GM21423 (cell line): ENCODE results near the gene MIEF2.
"Not testable (repeated sequence)": the region's sequence is repeated elsewhere in the genome, so short reads cannot be mapped to it uniquely, and the experiment has no call there.

Source experiments
- ATAC-seq: cut with Tn5 transposase; IDR thresholded peaks from one replicate; pipeline ENCODE4 v1.9.1; 2021; ENCODE audit warnings: mild to moderate bottlenecking, moderate library complexity; ENCODE audit not compliant: unreplicated experiment

Gene MIEF2

GRCh38 chr17:18260332-18261145 lies at the start of gene MIEF2:
Gene MIEF2, plus strand, starts transcription at chr17:18260662. Its CDS starts 2,059 bp downstream, at chr17:18262721.
- ATAC-seq, result peak; percentile 75

GRCh38 chr17:18213666-18214270 lies 46.7 kb upstream of the MIEF2 start:
- no peak for ATAC-seq

- ATAC-seq, result not testable (repeated sequence)
These were observed 43.6 kb upstream of the MIEF2 start for GRCh38 chr17:18216906-18217305.

- no peak for ATAC-seq
These were observed 42.9 kb upstream of the MIEF2 start for GRCh38 chr17:18217412-18218015.

- ATAC-seq, result no peak
These were observed 41.6 kb upstream of the MIEF2 start for GRCh38 chr17:18218756-18219415.

- ATAC-seq, result no peak
These were observed 36.4 kb upstream of the MIEF2 start for GRCh38 chr17:18224053-18224386.

- no peak for ATAC-seq
These were observed 35.9 kb upstream of the MIEF2 start for GRCh38 chr17:18224387-18225120.

- peak; percentile 86 for ATAC-seq
These were observed 35.3 kb upstream of the MIEF2 start, which contains the start of gene LLGL1 for GRCh38 chr17:18225121-18225641. Gene LLGL1, plus strand, starts transcription at chr17:18225635. Its CDS starts 48 bp downstream, at chr17:18225683.

- no peak for ATAC-seq
These were observed 34.7 kb upstream of the MIEF2 start for GRCh38 chr17:18225642-18226283.

GRCh38 chr17:18226284-18226945 lies 34.0 kb upstream of the MIEF2 start:
- no peak for ATAC-seq

- no peak for ATAC-seq
These were observed 32.8 kb upstream of the MIEF2 start for GRCh38 chr17:18227635-18228034.

GRCh38 chr17:18228176-18228682 lies 32.2 kb upstream of the MIEF2 start:
- no peak for ATAC-seq

- no peak for ATAC-seq
These were observed 31.2 kb upstream of the MIEF2 start for GRCh38 chr17:18229254-18229653.

- no peak for ATAC-seq
These were observed 30.7 kb upstream of the MIEF2 start for GRCh38 chr17:18229771-18230170.

- no peak for ATAC-seq
These were observed 29.9 kb upstream of the MIEF2 start for GRCh38 chr17:18230288-18231141.

- no peak for ATAC-seq
These were observed 29.3 kb upstream of the MIEF2 start for GRCh38 chr17:18231164-18231563.

GRCh38 chr17:18233803-18234518 lies 26.5 kb upstream of the MIEF2 start:
- no peak for ATAC-seq
